Measurements from ENCODE around the gene SDHA.
"Not testable (repeated sequence)": the region's sequence is repeated elsewhere in the genome, so short reads cannot be mapped to it uniquely, and the experiment has no call there.

- not testable (repeated sequence) for TF ChIP-seq CTCF, POLR2A (IDR thresholded peaks at IDR 0.05)
Observed at GRCh38 chr5:251538-251937, 33.4 kb downstream of the SDHA start.

Data from heart left ventricle (tissue), 13 donors.